ENCODE data around the gene EPS15. TPM values are rescaled to one million over a fixed set of nuclear protein-coding genes. Genes with fewer than 3 reads are reported as not detected.

EPS15 gene
- total and polyA plus RNA-seq, 10 of the 15 experiments (the other 5 are each of a cell fraction or from before 2014, with no cell fraction given) = 24.7 to 87.8 (median 56.3) TPM

GRCh38 chr1:51543858-51544257, 24.8 kb upstream of the EPS15 start:
- 95% methylated on average over 2 of the region's 2 CpGs for WGBS (ENCODE audit: insufficient coverage, insufficient replicate concordance, low lambda C conversion rate, missing lambda C conversion rate)
- H3K9ac ChIP-seq (ENCODE audit: control insufficient read depth, insufficient read depth, low read length) = no peak overlapping the region
- ChIA-PET CTCF (interaction anchor here (1.0 kb wide), 1 partner anchor 9 kb away, joined by 3 read pairs; no protein-coding TSS in a partner anchor), RAD21 (ENCODE audit: unreplicated experiment) (no interaction called here), SMC1A (ENCODE audit: uncharacterized antibody, unreplicated experiment) (no interaction called here), POLR2A (interaction anchor here (0.6 kb wide), 1 partner anchor 326 kb away, joined by 3 read pairs; no protein-coding TSS in a partner anchor)
- H3K27me3 ChIP-seq (replicated peaks in 1 of 2; ENCODE audit: control insufficient read depth in 2 of 2, insufficient read depth in 2 of 2, low read length in 1 of 2) = no peaks in the 10 kb centered on the region
- H3K4me1 ChIP-seq (ENCODE audit: control insufficient read depth, insufficient read depth, low read length) = no peaks in the 10 kb centered on the region
- no peak overlapping the region for H3K27ac ChIP-seq (ENCODE audit: control insufficient read depth, insufficient read depth)
- H2AFZ ChIP-seq (ENCODE audit: control insufficient read depth, low read depth, low read length) = no peak overlapping the region
- FAIRE-seq = no peak
- BruUV-seq (replicated peaks) = no TSS peak
- H3K4me3 ChIP-seq = no peak overlapping the region
- ATAC-seq = no peak
- no peak for DNase-seq (ENCODE audit: low read depth, low spot score)
- intact Hi-C loops (cut with micrococcal nuclease; ENCODE audit: unreplicated experiment) = no loop called here
- no peaks in the 10 kb centered on the region for H3K36me3 ChIP-seq (ENCODE audit: control insufficient read depth in 2 of 2, insufficient read depth in 2 of 2, low read length in 1 of 2)
- in situ Hi-C loops (cut with MboI) = no loop called here
- H4K20me1 ChIP-seq (ENCODE audit: control insufficient read depth, insufficient read depth) = no peaks in the 10 kb centered on the region
- H3K79me2 ChIP-seq (ENCODE audit: control insufficient read depth, insufficient read depth, low read length) = no peaks in the 10 kb centered on the region
- H3K9me3 ChIP-seq (replicated peaks; ENCODE audit: control insufficient read depth, insufficient read depth, low read length) = no peaks in the 10 kb centered on the region
- H3K4me2 ChIP-seq (ENCODE audit: control insufficient read depth, insufficient read depth) = no peak overlapping the region
- TF ChIP-seq CHD1 (IDR thresholded peaks at IDR 0.05; ENCODE audit: low read depth, low read length) (no peak), SUZ12 (IDR thresholded peaks at IDR 0.05; ENCODE audit: unreplicated experiment) (no peak), CHD4 (IDR thresholded peaks at IDR 0.05) (no peak), GABPA (IDR thresholded peaks at IDR 0.05; ENCODE audit: low read depth) (no peak), ATF2 (IDR thresholded peaks at IDR 0.05; ENCODE audit: low read length) (no peak), POLR2AphosphoS2 (IDR thresholded peaks at IDR 0.05; ENCODE audit: low read depth, low read length) (no peak), PML (IDR thresholded peaks at IDR 0.05; ENCODE audit: low read length) (no peak), HDAC6 (IDR thresholded peaks at IDR 0.05; ENCODE audit: unreplicated experiment) (no peak), RUNX3 (IDR thresholded peaks at IDR 0.05; ENCODE audit: low read length) (no peak), NFIC (IDR thresholded peaks at IDR 0.05; ENCODE audit: low read depth, low read length) (no peak), HSF1 (IDR thresholded peaks at IDR 0.05; ENCODE audit: low read depth, low read length) (no peak), FOXM1 (IDR thresholded peaks at IDR 0.05; ENCODE audit: low read depth, low read length) (no peak), SUPT20H (IDR thresholded peaks at IDR 0.05; ENCODE audit: borderline replicate concordance, control insufficient read depth, low read depth, low read length) (no peak)
- TF ChIP-seq, protein P1, sequence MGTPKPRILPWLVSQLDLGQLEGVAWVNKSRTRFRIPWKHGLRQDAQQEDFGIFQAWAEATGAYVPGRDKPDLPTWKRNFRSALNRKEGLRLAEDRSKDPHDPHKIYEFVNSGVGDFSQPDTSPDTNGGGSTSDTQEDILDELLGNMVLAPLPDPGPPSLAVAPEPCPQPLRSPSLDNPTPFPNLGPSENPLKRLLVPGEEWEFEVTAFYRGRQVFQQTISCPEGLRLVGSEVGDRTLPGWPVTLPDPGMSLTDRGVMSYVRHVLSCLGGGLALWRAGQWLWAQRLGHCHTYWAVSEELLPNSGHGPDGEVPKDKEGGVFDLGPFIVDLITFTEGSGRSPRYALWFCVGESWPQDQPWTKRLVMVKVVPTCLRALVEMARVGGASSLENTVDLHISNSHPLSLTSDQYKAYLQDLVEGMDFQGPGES (IDR thresholded peaks at IDR 0.05) = no peak
- TF ChIP-seq, protein P2, sequence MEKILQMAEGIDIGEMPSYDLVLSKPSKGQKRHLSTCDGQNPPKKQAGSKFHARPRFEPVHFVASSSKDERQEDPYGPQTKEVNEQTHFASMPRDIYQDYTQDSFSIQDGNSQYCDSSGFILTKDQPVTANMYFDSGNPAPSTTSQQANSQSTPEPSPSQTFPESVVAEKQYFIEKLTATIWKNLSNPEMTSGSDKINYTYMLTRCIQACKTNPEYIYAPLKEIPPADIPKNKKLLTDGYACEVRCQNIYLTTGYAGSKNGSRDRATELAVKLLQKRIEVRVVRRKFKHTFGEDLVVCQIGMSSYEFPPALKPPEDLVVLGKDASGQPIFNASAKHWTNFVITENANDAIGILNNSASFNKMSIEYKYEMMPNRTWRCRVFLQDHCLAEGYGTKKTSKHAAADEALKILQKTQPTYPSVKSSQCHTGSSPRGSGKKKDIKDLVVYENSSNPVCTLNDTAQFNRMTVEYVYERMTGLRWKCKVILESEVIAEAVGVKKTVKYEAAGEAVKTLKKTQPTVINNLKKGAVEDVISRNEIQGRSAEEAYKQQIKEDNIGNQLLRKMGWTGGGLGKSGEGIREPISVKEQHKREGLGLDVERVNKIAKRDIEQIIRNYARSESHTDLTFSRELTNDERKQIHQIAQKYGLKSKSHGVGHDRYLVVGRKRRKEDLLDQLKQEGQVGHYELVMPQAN (conservative IDR thresholded peaks at IDR 0.05) = no peak
